IMR-90 (cell line): ENCODE data around the gene TRAPPC4. TPM values are rescaled to one million over a fixed set of nuclear protein-coding genes. Genes with fewer than 3 reads are reported as not detected.

ENCODE experiments used
- microRNA-seq, 2 experiments: library from miRNA; stranded (forward) in 1 of 2; unstranded in 1 of 2; fragments of 10-50 nt in 1 of 2; fragments of <30 nt in 1 of 2; gene quantifications in 1 of 2; microRNA quantifications in 1 of 2; one replicate each; pipeline versions ENCODE3 to v1.1.0; 2013 to 2020; ENCODE audit not compliant: insufficient read depth in 1 of 2, insufficient read length in 1 of 2, unreplicated experiment in 1 of 2
- polyA plus RNA-seq, 3 experiments: library from polyadenylated mRNA; depleted of rRNA; stranded (reverse); fragments of >200 nt; gene quantifications; 2 replicates each; pipeline ENCODE4 v1.2.3, GENCODE V29; 2012; ENCODE audit warnings: low replicate concordance in 1 of 3
- small RNA-seq, 5 experiments: library from RNA; depleted of rRNA; stranded (forward); fragments of <200 nt; gene quantifications; one replicate each; pipeline ENCODE3, GENCODE V24; 2012
- total RNA-seq: library from RNA; depleted of rRNA; stranded (reverse); fragments of >200 nt; gene quantifications from 2 replicates; pipeline ENCODE4 v1.2.3, GENCODE V29; 2012; rRNA removed

TRAPPC4 gene
- total and polyA plus RNA-seq, 2 of the 4 experiments (the other 2 are of a cell fraction), result 102 to 162 TPM

Small RNA genes lying within 50 kb of the gene (microRNA-seq; reads per million reads assigned to microRNA genes)
- not detected for gene AP003392.2 (ENCODE audit: insufficient read depth, insufficient read length)
- not detected for gene MIR3656 (ENCODE audit: unreplicated experiment)
- gene RF00017 (ENCODE audit: insufficient read depth, insufficient read length), result not detected
- gene RF00019 (ENCODE audit: insufficient read depth, insufficient read length), result not detected

Small RNA genes lying within 50 kb of the gene (small RNA-seq; reads per million reads assigned to genes)
- gene AP003392.2 (0 reads per million in 5 experiments), gene RF00017 (0 reads per million in 5 experiments), gene RF00019 (0 reads per million in 5 experiments)

Other genes with a start within 250 kb of the TRAPPC4 start
- gene DDX6, start 227.6 kb upstream of the TRAPPC4 start, total RNA-seq, result 197 and 225 TPM in 2 replicates
- 14.7 and 19.2 TPM in 2 replicates for gene DDX6, start 227.6 kb upstream of the TRAPPC4 start, polyA plus RNA-seq (2012; rRNA removed)
- not detected in 2 replicates for gene CXCR5, start 134.9 kb upstream of the TRAPPC4 start, total RNA-seq
- not detected in 2 replicates for gene CXCR5, start 134.9 kb upstream of the TRAPPC4 start, polyA plus RNA-seq (2012; rRNA removed)
- 1.7 and 2.3 TPM in 2 replicates for gene BCL9L, start 92.8 kb upstream of the TRAPPC4 start, total RNA-seq
- 17.0 and 21.5 TPM in 2 replicates for gene BCL9L, start 92.8 kb upstream of the TRAPPC4 start, polyA plus RNA-seq (2012; rRNA removed)
- not detected in 2 replicates for gene UPK2, start 62.5 kb upstream of the TRAPPC4 start, total RNA-seq
- gene UPK2, start 62.5 kb upstream of the TRAPPC4 start, polyA plus RNA-seq (2012; rRNA removed), result 0.26 and 0.39 TPM in 2 replicates
- not detected in 2 replicates for gene FOXR1, start 47.0 kb upstream of the TRAPPC4 start, total RNA-seq
- gene FOXR1, start 47.0 kb upstream of the TRAPPC4 start, polyA plus RNA-seq (2012; rRNA removed), result not detected in 2 replicates
- gene CENATAC, start 20.6 kb upstream of the TRAPPC4 start, total RNA-seq, result 13.1 and 15.3 TPM in 2 replicates
- 15.0 and 16.7 TPM in 2 replicates for gene CENATAC, start 20.6 kb upstream of the TRAPPC4 start, polyA plus RNA-seq (2012; rRNA removed)
- 727 and 842 TPM in 2 replicates for gene RPS25, start 423 bp upstream of the TRAPPC4 start, total RNA-seq
- 905 and 1,237 TPM in 2 replicates for gene RPS25, start 423 bp upstream of the TRAPPC4 start, polyA plus RNA-seq (2012; rRNA removed)
- gene SLC37A4, start 12.1 kb downstream of the TRAPPC4 start, total RNA-seq, result 7.5 and 8.3 TPM in 2 replicates
- 14.3 and 15.1 TPM in 2 replicates for gene SLC37A4, start 12.1 kb downstream of the TRAPPC4 start, polyA plus RNA-seq (2012; rRNA removed)
- 152 and 181 TPM in 2 replicates for gene HYOU1, start 38.4 kb downstream of the TRAPPC4 start, total RNA-seq
- 117 and 120 TPM in 2 replicates for gene HYOU1, start 38.4 kb downstream of the TRAPPC4 start, polyA plus RNA-seq (2012; rRNA removed)
- gene VPS11, start 49.1 kb downstream of the TRAPPC4 start, total RNA-seq, result 22.2 and 30.5 TPM in 2 replicates
- 19.7 and 20.7 TPM in 2 replicates for gene VPS11, start 49.1 kb downstream of the TRAPPC4 start, polyA plus RNA-seq (2012; rRNA removed)
- 13.9 and 17.9 TPM in 2 replicates for gene HMBS, start 66.1 kb downstream of the TRAPPC4 start, total RNA-seq
- 55.3 and 59.5 TPM in 2 replicates for gene HMBS, start 66.1 kb downstream of the TRAPPC4 start, polyA plus RNA-seq (2012; rRNA removed)
- gene DPAGT1, start 83.1 kb downstream of the TRAPPC4 start, total RNA-seq, result 13.6 and 15.2 TPM in 2 replicates
- 51.2 and 53.4 TPM in 2 replicates for gene DPAGT1, start 83.1 kb downstream of the TRAPPC4 start, polyA plus RNA-seq (2012; rRNA removed)
- gene C2CD2L, start 88.6 kb downstream of the TRAPPC4 start, total RNA-seq, result 2.2 TPM in 2 replicates
- gene C2CD2L, start 88.6 kb downstream of the TRAPPC4 start, polyA plus RNA-seq (2012; rRNA removed), result 8.7 and 9.5 TPM in 2 replicates
- 8.1 and 9.1 TPM in 2 replicates for gene HINFP, start 102.8 kb downstream of the TRAPPC4 start, total RNA-seq
- gene HINFP, start 102.8 kb downstream of the TRAPPC4 start, polyA plus RNA-seq (2012; rRNA removed), result 12.8 and 15.3 TPM in 2 replicates
- gene ABCG4, start 130.3 kb downstream of the TRAPPC4 start, total RNA-seq, result under 0.01 TPM in 2 replicates
- 0.20 and 0.26 TPM in 2 replicates for gene ABCG4, start 130.3 kb downstream of the TRAPPC4 start, polyA plus RNA-seq (2012; rRNA removed)
- gene NLRX1, start 150.0 kb downstream of the TRAPPC4 start, total RNA-seq, result 3.0 and 3.3 TPM in 2 replicates
- 4.9 and 5.5 TPM in 2 replicates for gene NLRX1, start 150.0 kb downstream of the TRAPPC4 start, polyA plus RNA-seq (2012; rRNA removed)
- not detected in 2 replicates for gene NHERF4, start 166.7 kb downstream of the TRAPPC4 start, total RNA-seq
- gene NHERF4, start 166.7 kb downstream of the TRAPPC4 start, polyA plus RNA-seq (2012; rRNA removed), result not detected in 2 replicates
- gene CBL, start 187.6 kb downstream of the TRAPPC4 start, total RNA-seq, result 6.1 and 7.2 TPM in 2 replicates
- gene CBL, start 187.6 kb downstream of the TRAPPC4 start, polyA plus RNA-seq (2012; rRNA removed), result 11.8 TPM in 2 replicates